ENCODE measurements around the gene HOXB7.

Gene HOXB7

DNA sequence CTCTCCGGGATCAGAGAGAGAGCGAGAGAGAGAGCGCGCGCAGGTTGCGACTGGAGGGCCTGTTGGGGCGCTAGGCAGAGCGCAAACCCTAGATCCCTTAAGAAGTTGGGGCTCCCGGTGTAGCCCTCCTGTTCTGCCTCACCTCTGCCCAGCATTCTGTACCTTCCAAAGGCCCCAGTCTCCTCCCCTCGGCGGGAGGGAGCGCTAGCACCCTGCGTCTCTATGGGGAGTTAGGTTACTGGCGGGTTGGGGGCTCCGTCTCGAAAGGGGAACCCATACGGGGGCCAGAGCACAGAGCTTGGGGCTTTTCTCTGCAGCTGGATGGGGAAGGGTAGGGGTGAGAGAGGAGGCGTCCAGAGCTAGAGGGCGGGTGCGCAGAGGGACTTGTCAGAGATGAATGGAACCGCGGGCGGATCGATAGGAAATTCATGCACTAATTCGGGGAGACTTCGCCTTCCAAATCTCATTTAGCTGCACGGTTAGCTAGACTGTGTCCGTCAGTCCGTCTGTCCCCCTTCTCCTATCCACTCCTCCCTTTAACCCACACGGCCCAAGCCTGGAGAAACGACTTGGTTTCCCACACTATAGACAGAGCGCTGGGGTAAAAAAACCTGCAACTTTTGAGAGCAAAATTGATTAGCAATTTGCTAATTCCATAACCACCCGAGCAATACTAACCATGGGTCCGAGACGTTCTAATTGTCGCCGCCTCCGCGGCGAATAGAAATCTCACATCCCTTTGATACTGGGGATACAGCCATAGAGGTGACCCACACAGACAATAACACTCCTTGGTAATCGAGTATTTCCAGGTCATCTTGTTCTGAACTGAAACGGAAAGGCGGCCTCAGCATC lies 32.0 kb downstream of the HOXB7 start:
- no peak for DNase-seq

DNA sequence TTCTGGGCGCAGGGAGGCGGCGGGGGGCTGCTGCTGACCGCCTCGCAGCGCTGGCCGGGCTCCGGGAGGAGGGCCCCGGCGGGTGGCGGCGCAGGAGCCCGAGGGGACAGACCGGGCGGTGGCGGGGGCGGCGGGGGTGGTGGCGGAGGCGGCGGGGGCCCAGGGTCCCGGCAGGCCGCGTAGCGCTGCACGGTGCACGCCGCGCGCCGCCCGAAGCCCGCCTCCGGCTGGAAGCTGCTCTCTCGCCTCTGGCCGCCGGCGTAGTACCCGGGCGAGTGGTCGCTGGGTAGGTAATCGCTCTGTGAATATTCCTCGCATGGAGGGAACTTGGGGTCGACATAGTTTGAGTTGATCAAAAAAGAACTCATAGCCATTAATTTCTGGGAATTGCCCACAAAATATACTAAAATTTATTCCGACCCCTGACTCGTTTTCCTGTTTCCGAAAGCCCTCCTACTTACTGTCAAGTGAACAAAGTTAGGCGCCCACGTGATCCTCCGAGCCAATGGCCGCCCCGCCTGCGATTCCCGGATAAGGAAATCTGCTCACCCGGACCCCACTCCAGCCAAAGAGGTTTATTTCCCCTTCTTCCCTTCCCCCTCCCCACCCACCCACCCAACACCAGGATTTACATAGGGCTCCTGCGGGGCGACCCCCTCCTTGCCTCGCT lies 32.7 kb downstream of the HOXB7 start, which contains the start of gene HOXB4:
HOXB4 (minus strand) TSS at position 405 of the 670 bp plus-strand sequence; CDS start at position 374, 31 bp downstream.
- DNase-seq, result peak; percentile 63

GRCh38 chr17:48577330-48577945 lies 33.4 kb downstream of the HOXB7 start:
- no peak for DNase-seq

DNA sequence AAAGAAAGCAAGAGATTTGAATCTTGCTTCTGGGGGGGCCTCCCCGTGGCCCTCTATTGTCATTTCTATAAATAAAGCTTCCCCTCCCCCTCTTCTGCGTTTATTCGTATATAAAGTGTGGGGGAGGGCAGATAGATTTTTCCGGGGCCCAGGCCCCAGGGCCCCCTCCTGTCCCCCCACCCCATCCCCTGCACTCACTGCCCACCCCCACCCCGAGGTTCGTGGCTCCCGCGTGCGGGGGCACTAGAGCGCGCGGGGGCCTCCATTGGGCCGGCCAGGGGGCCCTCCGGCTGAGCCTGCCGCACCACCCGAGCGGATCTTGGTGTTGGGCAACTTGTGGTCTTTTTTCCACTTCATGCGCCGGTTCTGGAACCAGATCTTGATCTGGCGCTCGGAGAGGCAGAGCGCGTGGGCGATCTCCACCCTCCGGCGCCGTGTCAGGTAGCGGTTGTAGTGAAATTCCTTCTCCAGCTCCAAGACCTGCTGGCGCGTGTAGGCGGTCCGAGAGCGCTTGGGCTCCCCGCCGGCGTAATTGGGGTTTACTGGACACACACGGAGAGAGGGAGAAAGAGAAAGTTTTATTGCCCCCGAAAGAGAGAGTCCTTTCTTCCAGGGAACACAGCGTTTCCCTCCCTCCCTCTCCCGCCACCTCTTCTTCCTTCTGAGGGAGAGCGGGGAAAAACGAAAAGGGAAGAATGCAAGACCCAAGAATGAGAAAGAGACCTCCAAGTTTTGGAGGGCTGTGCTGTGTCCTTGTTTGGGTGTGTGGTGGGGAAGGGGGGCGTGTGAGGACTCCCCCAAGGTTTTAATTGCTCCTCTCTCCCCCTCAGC lies 34.1 kb downstream of the HOXB7 start:
- DNase-seq, result no peak

DNA sequence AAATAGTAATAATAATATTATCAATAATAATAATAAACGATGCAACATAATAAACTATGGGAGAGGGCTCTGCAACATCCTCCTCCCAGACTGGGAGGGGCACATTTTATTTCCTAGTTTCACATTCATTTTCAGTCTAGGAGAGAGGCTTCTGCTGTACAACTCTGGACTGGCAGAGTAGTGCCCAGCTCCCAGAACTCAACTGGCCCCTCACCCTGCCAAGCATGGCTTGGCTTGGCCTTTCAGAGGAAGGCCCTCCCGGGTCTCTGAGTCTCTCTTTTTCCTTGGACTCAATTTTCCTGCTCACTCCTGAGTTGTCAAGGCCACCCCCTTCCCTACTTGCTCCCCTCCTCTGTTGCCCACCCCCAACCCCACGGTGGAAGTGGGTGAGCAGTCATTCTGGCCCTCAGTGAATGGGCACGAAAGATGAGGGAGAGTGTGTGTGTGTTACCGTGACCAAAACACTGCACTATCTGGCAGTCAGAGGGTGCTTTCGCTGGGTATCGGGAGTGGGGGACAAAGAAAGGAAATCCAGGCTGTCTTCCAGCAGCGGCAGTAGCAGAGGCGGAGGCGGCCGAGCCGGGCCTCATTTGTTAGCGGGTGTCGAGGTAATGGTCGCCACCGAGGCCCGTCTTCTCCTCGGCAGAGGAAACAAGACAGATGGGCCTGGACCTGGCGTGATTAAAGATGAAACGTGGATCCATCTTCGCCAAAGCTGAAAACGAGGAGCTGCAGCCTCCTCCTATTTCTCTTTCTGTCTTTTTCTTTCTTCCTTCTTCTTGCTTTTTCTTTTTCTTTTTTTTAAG lies 34.9 kb downstream of the HOXB7 start:
- DNase-seq, result peak; percentile 37

DNA sequence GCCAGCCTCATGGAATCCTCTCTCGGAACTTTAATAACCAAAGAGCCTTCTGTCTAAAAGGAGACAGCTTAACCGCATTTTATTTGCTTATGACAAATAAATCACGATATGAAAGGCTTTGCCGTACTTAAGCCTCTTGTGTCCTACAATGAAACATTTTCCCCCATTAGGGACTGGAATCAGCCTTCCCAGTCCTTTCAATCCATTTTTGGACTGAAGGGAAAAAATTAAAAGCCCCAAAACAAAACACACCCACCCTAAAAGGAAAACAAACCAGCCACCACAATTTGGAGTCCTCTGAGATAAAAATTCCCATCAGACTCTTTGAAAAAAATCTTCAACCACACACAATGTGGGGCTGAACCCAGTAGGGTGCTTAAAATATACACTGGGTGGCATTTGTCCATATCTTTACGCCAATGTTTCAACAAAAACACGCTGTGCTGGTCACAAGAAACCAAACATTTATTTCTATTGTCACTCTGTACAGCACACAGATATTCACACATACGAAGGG lies 35.7 kb downstream of the HOXB7 start:
- DNase-seq, result no peak

DNA sequence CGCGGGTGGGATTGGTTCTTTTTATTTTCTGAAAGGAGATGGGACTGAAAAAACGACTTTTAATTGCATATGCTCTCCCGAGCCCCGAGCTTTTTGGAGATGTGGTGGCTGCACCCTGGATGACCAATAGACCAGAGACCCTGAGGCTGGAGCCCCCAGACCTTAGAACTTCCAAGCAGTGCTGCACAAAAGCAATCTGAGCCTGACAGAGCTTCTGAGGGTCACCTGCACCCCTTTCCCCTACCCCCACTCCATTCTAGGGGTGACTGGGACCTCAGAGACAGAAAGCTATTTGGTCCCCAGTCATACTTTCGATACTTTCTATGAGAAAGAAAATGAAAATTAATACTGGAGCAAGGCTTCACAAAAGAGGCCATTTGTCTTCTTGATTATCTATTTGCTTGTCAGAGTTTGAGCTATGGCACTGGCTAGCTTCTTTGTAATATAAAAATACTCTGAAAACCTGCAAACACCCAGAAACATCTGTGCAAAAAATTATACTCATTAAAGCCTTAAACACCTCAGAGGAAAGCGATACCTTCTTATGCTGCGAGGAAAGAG lies 36.2 kb downstream of the HOXB7 start:
- DNase-seq, result no peak

GRCh38 chr17:48571826-48572417 lies 38.9 kb downstream of the HOXB7 start:
- DNase-seq, result no peak

- no peak for DNase-seq
These were observed 39.6 kb downstream of the HOXB7 start for GRCh38 chr17:48571024-48571818.

GRCh38 chr17:48570325-48571023 lies 40.3 kb downstream of the HOXB7 start:
- DNase-seq, result no peak

DNA sequence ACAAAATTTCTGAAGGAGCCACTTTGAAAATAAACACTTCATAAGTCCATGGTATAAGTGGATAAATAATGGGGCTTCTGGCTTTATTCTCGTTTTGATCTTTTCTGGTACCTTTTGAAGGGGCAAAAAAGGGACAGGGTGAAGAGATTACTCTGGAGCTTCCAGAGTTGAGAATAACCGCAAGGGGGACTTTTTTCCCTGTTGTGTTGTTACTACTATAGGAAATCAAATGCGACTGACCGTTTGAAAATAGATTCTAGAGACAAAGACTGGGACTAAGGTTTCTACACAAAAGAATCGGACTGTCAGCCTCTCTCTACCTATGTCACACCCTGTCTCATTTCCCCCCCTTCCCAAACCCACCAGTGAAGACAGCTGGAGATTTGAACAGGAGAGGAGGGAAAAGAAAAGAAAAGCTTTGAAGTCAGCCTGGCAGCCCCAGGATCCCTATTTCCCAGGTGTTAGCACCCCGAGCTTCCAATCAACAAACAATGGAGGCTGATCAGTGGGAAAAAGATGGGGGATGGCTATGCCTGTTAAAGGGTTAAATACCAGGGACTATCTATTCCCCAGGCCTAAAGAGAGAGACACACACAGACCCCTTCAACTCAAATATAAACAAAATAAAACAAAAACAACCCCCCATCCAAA lies 41.0 kb downstream of the HOXB7 start:
- DNase-seq, result no peak

DNA sequence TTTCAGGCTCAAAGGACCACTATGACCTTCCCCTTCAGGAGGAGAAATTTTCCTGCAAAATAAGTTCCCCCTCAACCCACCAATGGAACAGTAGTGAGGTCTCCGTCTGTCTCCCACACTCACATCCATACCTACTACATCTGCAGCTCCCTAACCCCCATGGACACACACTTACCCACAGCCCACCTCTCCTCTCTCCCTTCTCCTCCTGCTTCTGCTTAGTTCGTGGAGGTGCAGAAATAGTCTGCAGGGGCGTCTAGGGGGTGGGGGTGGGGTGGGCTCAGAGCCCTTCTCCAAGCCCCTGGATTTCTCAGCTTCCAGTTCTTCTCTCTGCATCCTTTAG lies 41.6 kb downstream of the HOXB7 start:
- DNase-seq, result no peak

DNA sequence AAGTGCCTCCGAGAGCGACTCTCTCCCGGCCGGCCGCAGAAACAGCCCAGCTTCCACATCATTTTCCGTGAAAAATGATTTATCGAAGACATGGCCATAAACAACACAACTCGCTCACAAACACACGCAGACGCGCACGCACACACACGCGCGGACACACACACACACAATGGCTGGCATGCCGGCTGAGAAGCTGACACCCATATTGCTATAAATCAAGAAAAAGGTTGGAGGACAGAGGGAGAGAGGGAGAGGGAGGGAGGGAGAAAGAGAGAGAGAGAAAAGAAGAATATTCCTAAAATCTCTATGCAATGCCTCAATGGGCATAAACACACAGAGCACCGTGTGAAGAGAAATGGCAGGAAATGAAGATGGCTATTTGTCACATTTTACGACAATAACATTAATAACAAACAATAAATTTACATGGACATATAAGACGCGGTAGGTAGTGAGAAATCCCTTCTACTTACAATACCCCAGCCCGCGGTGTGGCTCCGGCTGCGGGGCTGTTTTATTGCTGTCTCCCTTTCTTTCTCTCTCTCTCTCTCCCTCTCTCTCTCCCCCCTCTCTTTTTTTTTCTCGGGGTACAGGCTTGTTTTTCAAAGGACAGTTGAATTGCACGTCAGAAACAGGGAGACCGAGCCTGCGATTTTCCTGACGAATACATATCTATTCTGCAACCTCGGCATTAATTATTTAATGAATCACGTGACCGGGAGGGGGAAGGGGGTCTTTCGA lies 42.1 kb downstream of the HOXB7 start:
- no peak for DNase-seq

GRCh38 chr17:48567646-48568354 lies 43.0 kb downstream of the HOXB7 start:
- no peak for DNase-seq

DNA sequence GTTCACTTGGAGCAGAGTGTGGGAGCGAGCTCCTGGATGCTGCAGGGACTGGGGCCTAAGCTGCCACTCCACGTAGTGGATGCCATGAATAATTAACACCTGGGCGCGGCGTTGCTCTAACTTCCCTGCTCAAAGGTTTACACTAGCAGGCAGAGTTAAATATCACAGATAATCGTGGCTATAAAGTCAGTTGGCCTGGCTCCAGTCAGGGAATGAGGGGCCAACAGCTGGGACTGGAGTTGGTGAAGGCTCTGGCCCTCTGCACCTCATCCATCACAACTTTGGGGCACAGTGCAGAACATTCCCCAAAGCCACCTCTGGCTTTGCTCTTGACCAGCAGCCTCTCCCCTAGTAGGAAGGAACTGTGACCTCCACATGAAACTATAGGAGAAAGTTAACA lies 43.6 kb downstream of the HOXB7 start:
- DNase-seq, result no peak

DNA sequence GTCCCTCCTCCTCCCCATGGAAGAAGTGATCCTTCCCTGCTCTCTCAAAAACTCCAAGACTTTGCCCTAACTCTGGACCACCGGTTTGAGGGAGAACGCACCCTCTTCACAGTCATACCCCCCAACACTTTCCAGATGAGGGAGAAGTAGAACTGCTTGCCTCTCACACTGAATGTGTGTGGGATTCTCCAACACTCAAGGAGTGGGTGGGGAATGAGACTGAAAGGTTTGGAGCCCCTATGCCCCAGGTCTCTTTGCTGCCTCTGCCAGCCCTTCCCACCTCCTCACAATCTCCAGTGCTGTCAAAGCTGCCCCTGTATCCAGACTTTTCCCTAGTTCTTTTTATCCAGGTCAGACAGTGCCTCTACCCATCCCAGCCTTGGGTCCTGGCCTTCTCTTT lies 44.1 kb downstream of the HOXB7 start:
- DNase-seq, result no peak

DNA sequence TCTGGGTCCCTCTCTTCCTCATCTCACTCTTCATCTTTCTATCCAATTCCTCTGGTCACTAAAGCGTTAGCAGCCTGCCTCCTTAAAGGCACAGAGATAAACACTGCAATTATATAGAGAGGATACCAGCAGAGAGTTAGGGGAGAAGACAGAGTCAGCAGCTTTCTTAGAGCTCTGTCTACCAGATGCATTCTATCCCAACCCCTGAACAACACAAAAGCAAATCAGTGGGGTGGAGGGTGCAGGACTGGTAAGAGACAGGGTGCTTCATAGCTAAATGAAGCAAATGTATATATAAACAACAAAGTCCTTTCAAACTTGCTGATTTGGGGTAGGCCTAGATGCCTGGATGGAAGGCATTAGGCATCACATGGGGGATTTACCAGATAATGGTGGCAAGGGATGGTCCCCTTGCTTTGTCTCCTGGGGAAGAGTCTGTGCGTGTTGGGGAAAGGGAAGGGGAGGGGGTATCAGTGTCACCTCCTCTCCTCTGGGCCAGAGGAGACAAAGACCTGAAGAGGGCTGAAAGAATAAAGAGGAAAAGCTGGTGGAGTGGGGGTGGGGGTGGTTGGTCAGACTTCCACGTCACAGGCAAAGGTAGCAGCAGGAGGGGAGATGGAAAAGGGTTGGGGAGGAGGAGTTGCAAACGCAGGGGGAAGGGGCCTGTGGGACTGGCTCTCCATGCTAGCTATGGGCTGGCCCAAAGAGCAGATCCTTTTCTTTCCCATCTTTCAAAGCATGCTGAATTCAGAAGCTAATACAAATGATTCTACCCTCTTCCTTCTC lies 44.7 kb downstream of the HOXB7 start:
- DNase-seq, result no peak

Data from inflammatory macrophage treated with lipopolysaccharide for 4 hours (primary cell).